Measurements from ENCODE around the gene PDPN.
A peak's percentile ranks its signal among the peaks of the same experiment; 100 is the strongest.

PDPN gene

DNA sequence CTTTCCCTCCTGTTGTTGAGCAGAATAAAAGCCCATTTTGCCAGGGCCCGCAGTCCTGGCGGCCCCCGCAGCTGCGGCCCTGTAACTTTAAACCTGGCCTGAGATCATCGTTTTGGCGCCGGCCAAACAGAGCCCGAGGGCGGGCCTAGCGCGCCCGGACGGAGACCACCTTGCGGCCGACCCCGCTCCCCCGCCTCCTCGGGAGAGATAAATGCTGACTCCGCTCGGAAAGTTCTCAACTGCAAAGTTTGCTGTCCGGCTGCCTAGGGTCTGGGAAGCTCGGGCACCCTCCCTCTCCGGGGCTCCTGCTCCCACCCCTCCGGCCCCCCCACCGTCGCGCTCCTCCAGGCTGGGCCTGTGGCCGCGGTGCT lies at the start of gene PDPN:
PDPN (plus strand) TSS at position 238 of the 371 bp plus-strand sequence. CDS start 202 bp downstream, outside the sequence.
- Histone ChIP-seq H3K9ac (ENCODE audit: low read depth, low read length) (peak within 1 kb of the TSS; percentile 72), H3K36me3 (ENCODE audit: control insufficient read depth, insufficient read depth, low read length) (peaks cover 8% of the 10 kb centered on the region; the same call in 1 of the 2 replicates), H3K4me1 (ENCODE audit: control insufficient read depth, insufficient read depth, low read length) (peaks cover 46% of the 10 kb centered on the region), H3K27ac (ENCODE audit: low read depth, low read length) (peak within 1 kb of the TSS; percentile 66), H3K4me3 (ENCODE audit: low read depth, low read length) (peak within 1 kb of the TSS; percentile 94), H3K9me3 (ENCODE audit: control insufficient read depth, insufficient read depth, low read length) (no peaks in the 10 kb centered on the region), H3K27me3 (ENCODE audit: control insufficient read depth, insufficient read depth, low read length) (peaks cover 8% of the 10 kb centered on the region; the same call in 1 of the 2 replicates)

- H3K9ac ChIP-seq (ENCODE audit: low read depth, low read length): no peak overlapping the region
- H3K9me3 ChIP-seq (ENCODE audit: control insufficient read depth, insufficient read depth, low read length): no peaks in the 10 kb centered on the region
- H3K27ac ChIP-seq (ENCODE audit: low read depth, low read length): no peak overlapping the region
- no peaks in the 10 kb centered on the region for H3K27me3 ChIP-seq (ENCODE audit: control insufficient read depth, insufficient read depth, low read length)
- no peaks in the 10 kb centered on the region for H3K36me3 ChIP-seq (ENCODE audit: control insufficient read depth, insufficient read depth, low read length)
- peaks cover 7% of the 10 kb centered on the region; the same call in 1 of the 2 replicates for H3K4me1 ChIP-seq (ENCODE audit: control insufficient read depth, insufficient read depth, low read length)
- H3K4me3 ChIP-seq (ENCODE audit: low read depth, low read length): no peak overlapping the region
Observed at GRCh38 chr1:13535227-13535626, 48.4 kb upstream of the PDPN start.

- Histone ChIP-seq H3K9me3 (ENCODE audit: control insufficient read depth, insufficient read depth, low read length) (no peaks in the 10 kb centered on the region), H3K27ac (ENCODE audit: low read depth, low read length) (no peak overlapping the region), H3K27me3 (ENCODE audit: control insufficient read depth, insufficient read depth, low read length) (no peaks in the 10 kb centered on the region), H3K4me1 (ENCODE audit: control insufficient read depth, insufficient read depth, low read length) (peaks cover 7% of the 10 kb centered on the region; the same call in 1 of the 2 replicates), H3K4me3 (ENCODE audit: low read depth, low read length) (no peak overlapping the region), H3K9ac (ENCODE audit: low read depth, low read length) (no peak overlapping the region), H3K36me3 (ENCODE audit: control insufficient read depth, insufficient read depth, low read length) (no peaks in the 10 kb centered on the region)
Observed at GRCh38 chr1:13536571-13536970, 47.1 kb upstream of the PDPN start.

DNA sequence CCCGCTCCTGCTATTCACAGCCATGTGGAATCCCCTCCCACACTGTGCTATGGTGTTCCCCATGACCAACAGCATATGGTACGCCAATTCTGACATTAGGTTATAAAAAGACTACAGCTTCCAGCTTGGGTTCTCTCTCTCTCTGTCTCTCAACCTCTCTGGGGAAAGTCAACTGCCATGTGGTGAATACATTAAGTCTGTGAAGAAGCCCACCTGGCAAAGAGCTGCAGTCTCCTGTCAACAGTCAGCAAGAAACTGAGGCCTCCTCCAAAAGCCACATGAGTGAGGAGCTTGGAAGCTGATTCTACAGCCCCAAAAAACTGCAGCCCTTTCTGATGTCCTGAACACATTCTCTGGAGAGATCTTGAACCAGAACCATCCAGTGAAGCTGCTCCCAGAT lies 44.8 kb upstream of the PDPN start:
- no peaks in the 10 kb centered on the region for H3K27me3 ChIP-seq (ENCODE audit: control insufficient read depth, insufficient read depth, low read length)
- no peaks in the 10 kb centered on the region for H3K36me3 ChIP-seq (ENCODE audit: control insufficient read depth, insufficient read depth, low read length)
- peaks cover 7% of the 10 kb centered on the region; the same call in 1 of the 2 replicates for H3K4me1 ChIP-seq (ENCODE audit: control insufficient read depth, insufficient read depth, low read length)
- no peak overlapping the region for H3K4me3 ChIP-seq (ENCODE audit: low read depth, low read length)
- H3K9ac ChIP-seq (ENCODE audit: low read depth, low read length): no peak overlapping the region
- no peaks in the 10 kb centered on the region for H3K9me3 ChIP-seq (ENCODE audit: control insufficient read depth, insufficient read depth, low read length)
- H3K27ac ChIP-seq (ENCODE audit: low read depth, low read length): no peak overlapping the region

GRCh38 chr1:13539683-13540082 lies 43.9 kb upstream of the PDPN start:
- Histone ChIP-seq H3K4me1 (ENCODE audit: control insufficient read depth, insufficient read depth, low read length) (peaks cover 7% of the 10 kb centered on the region; the same call in 1 of the 2 replicates), H3K9me3 (ENCODE audit: control insufficient read depth, insufficient read depth, low read length) (no peaks in the 10 kb centered on the region), H3K4me3 (ENCODE audit: low read depth, low read length) (no peak overlapping the region), H3K27ac (ENCODE audit: low read depth, low read length) (no peak overlapping the region), H3K36me3 (ENCODE audit: control insufficient read depth, insufficient read depth, low read length) (no peaks in the 10 kb centered on the region), H3K27me3 (ENCODE audit: control insufficient read depth, insufficient read depth, low read length) (no peaks in the 10 kb centered on the region), H3K9ac (ENCODE audit: low read depth, low read length) (no peak overlapping the region)

DNA sequence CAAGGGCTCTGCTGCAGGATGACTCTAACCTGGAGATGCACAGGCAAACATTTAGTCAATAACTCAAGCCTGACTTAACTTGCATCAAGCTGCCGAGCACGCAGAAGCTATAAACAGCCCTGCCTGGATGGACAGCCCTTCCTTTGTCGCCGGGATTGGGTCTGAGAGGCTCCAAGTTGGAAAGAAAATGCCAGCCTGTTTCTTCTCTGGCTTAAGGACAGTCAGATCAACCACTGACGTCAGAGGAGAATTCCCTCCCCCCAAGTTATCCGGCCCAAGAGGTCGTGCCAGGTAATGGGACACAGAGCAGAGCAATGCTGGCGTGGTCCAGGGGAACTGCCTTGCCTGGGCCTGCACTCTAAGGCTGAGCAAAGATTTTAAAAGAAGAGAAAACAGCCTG lies 42.8 kb upstream of the PDPN start:
- no peak overlapping the region for H3K27ac ChIP-seq (ENCODE audit: low read depth, low read length)
- H3K4me3 ChIP-seq (ENCODE audit: low read depth, low read length): no peak overlapping the region
- no peaks in the 10 kb centered on the region for H3K36me3 ChIP-seq (ENCODE audit: control insufficient read depth, insufficient read depth, low read length)

GRCh38 chr1:13541435-13542215 lies 42.0 kb upstream of the PDPN start:
- H3K4me1 ChIP-seq (ENCODE audit: control insufficient read depth, insufficient read depth, low read length): peaks cover 7% of the 10 kb centered on the region; the same call in 1 of the 2 replicates
- no peak overlapping the region for H3K27ac ChIP-seq (ENCODE audit: low read depth, low read length)
- no peaks in the 10 kb centered on the region for H3K27me3 ChIP-seq (ENCODE audit: control insufficient read depth, insufficient read depth, low read length)
- no peaks in the 10 kb centered on the region for H3K9me3 ChIP-seq (ENCODE audit: control insufficient read depth, insufficient read depth, low read length)
- no peaks in the 10 kb centered on the region for H3K36me3 ChIP-seq (ENCODE audit: control insufficient read depth, insufficient read depth, low read length)
- H3K4me3 ChIP-seq (ENCODE audit: low read depth, low read length): no peak overlapping the region
- H3K9ac ChIP-seq (ENCODE audit: low read depth, low read length): no peak overlapping the region

More for the DNA sequence above, 42.8 kb upstream of the PDPN start:
- Histone ChIP-seq H3K4me1 (ENCODE audit: control insufficient read depth, insufficient read depth, low read length) (peaks cover 7% of the 10 kb centered on the region; the same call in 1 of the 2 replicates), H3K27me3 (ENCODE audit: control insufficient read depth, insufficient read depth, low read length) (no peaks in the 10 kb centered on the region), H3K9ac (ENCODE audit: low read depth, low read length) (no peak overlapping the region), H3K9me3 (ENCODE audit: control insufficient read depth, insufficient read depth, low read length) (no peaks in the 10 kb centered on the region)

DNA sequence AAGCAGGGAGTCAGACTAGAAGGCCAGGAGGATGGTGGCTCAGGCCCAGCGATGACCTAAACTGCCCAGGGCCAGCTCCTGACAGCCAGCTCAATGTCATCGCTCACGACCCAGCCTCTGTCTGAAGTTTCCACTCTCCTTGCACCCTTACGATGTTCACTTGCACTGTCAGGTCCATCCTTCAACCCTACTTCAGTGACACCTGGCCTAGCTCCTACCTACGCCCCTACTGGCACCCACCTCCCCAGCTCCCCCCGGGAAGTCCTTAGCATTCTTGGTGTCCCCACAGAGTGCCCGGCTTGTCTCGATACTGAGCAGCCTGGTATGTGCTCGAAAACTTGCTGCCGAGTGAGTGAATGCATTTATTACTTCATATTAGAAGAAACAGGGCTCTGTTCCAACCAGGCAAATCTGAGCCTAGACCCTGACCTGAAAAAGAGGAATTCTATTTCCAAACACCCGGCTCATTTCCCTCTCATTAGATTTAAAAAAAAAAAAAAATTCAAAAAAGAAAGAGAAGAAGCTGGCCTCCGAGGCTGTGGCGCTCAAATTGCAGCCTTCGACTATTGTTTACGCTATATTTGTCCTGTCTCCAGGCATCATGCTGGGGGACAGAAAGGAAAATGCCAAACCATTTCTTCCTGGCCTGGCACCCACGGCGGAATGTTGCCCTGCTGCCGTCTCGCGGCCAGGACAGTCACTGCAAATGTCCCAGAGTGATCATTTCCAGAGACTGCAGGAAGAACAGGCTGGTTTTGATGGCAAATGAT lies 40.0 kb upstream of the PDPN start:
- Histone ChIP-seq H3K27me3 (ENCODE audit: control insufficient read depth, insufficient read depth, low read length) (no peaks in the 10 kb centered on the region), H3K9me3 (ENCODE audit: control insufficient read depth, insufficient read depth, low read length) (no peaks in the 10 kb centered on the region), H3K36me3 (ENCODE audit: control insufficient read depth, insufficient read depth, low read length) (no peaks in the 10 kb centered on the region), H3K4me3 (ENCODE audit: low read depth, low read length) (no peak overlapping the region), H3K27ac (ENCODE audit: low read depth, low read length) (no peak overlapping the region), H3K4me1 (ENCODE audit: control insufficient read depth, insufficient read depth, low read length) (no peaks in the 10 kb centered on the region), H3K9ac (ENCODE audit: low read depth, low read length) (no peak overlapping the region)

DNA sequence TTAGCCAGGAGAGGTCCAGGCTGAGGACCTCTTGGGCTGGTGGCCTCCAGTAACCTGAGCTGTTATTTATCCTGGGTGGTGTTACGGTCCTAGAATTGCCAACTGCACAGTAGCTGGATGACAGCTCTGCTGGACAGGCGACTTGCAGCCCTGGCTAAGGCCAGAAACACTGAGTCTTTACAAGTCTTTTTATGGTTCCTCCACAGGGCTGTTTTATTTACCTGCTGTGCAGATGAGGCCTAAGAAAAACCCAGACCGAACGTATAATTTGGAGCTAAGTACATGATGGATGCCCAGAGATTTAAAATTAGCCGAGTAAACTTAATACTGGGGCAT lies 39.4 kb upstream of the PDPN start:
- no peak overlapping the region for H3K9ac ChIP-seq (ENCODE audit: low read depth, low read length)
- no peaks in the 10 kb centered on the region for H3K36me3 ChIP-seq (ENCODE audit: control insufficient read depth, insufficient read depth, low read length)
- no peaks in the 10 kb centered on the region for H3K9me3 ChIP-seq (ENCODE audit: control insufficient read depth, insufficient read depth, low read length)
- H3K4me3 ChIP-seq (ENCODE audit: low read depth, low read length): no peak overlapping the region
- no peak overlapping the region for H3K27ac ChIP-seq (ENCODE audit: low read depth, low read length)
- no peaks in the 10 kb centered on the region for H3K27me3 ChIP-seq (ENCODE audit: control insufficient read depth, insufficient read depth, low read length)
- H3K4me1 ChIP-seq (ENCODE audit: control insufficient read depth, insufficient read depth, low read length): no peaks in the 10 kb centered on the region

DNA sequence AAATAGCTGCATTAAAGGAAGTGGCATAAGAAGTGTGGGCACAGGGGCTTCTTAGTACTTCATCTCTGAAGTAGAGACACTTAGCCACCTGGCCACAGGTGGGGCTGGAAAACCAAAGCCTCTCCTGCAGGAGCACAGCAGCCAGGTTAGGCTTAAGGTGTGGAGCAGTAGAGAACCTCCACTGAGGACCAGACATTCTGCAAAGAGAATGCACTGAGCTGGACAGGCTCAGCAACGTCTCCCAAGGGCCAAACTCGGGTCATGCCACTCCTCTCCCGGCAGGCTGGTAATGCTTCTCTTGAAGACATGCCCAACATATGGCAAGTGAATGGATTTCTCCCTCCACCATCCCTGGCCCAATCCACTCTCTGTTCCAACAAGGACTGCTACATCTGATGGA lies 36.8 kb upstream of the PDPN start:
- Histone ChIP-seq H3K36me3 (ENCODE audit: control insufficient read depth, insufficient read depth, low read length) (no peaks in the 10 kb centered on the region), H3K4me1 (ENCODE audit: control insufficient read depth, insufficient read depth, low read length) (no peaks in the 10 kb centered on the region), H3K27me3 (ENCODE audit: control insufficient read depth, insufficient read depth, low read length) (no peaks in the 10 kb centered on the region), H3K4me3 (ENCODE audit: low read depth, low read length) (no peak overlapping the region), H3K9me3 (ENCODE audit: control insufficient read depth, insufficient read depth, low read length) (no peaks in the 10 kb centered on the region), H3K9ac (ENCODE audit: low read depth, low read length) (no peak overlapping the region), H3K27ac (ENCODE audit: low read depth, low read length) (no peak overlapping the region)

GRCh38 chr1:13548281-13548680 lies 35.4 kb upstream of the PDPN start:
- H3K27me3 ChIP-seq (ENCODE audit: control insufficient read depth, insufficient read depth, low read length): no peaks in the 10 kb centered on the region
- H3K27ac ChIP-seq (ENCODE audit: low read depth, low read length): no peak overlapping the region

More at GRCh38 chr1:13548281-13548680, 35.4 kb upstream of the PDPN start:
- H3K4me1 ChIP-seq (ENCODE audit: control insufficient read depth, insufficient read depth, low read length): no peaks in the 10 kb centered on the region
- no peak overlapping the region for H3K4me3 ChIP-seq (ENCODE audit: low read depth, low read length)
- H3K9me3 ChIP-seq (ENCODE audit: control insufficient read depth, insufficient read depth, low read length): no peaks in the 10 kb centered on the region
- H3K9ac ChIP-seq (ENCODE audit: low read depth, low read length): no peak overlapping the region
- no peaks in the 10 kb centered on the region for H3K36me3 ChIP-seq (ENCODE audit: control insufficient read depth, insufficient read depth, low read length)

All from HUES48 (cell line).